ENCODE data around the gene LSR.

LSR gene

GRCh38 chr19:35294328-35294727 lies 45.5 kb downstream of the LSR start:
- CTCF ChIA-PET, result interaction anchor here (0.8 kb wide), 1 partner anchor 20 kb away, joined by 3 read pairs; no protein-coding TSS in a partner anchor
- DNase-seq (ENCODE audit: extremely low spot score), result no peak
- TF ChIP-seq CTCF (IDR thresholded peaks at IDR 0.05; ENCODE audit: control extremely low read depth, extremely low read depth, low read depth, missing control alignments), result no peak
- POLR2A ChIA-PET, result interaction anchor here (0.5 kb wide), 1 partner anchor 40 kb away, joined by 3 read pairs; no protein-coding TSS in a partner anchor

- TF ChIP-seq CTCF (IDR thresholded peaks at IDR 0.05; ENCODE audit: control extremely low read depth, extremely low read depth, low read depth, missing control alignments), result no peak
- POLR2A ChIA-PET, result no interaction called here
- CTCF ChIA-PET, result interaction anchor here (0.8 to 1.4 kb wide), 3 partner anchors 10 to 13 kb away, joined by 3 to 4 read pairs (median 3); partner anchors contain the start of gene HAMP
- no peak for DNase-seq (ENCODE audit: extremely low spot score)
These were observed 46.3 kb downstream of the LSR start for GRCh38 chr19:35294859-35295791.

- ChIA-PET CTCF (interaction anchor here (0.8 to 1.4 kb wide), 3 partner anchors 9 to 14 kb away, joined by 3 to 4 read pairs (median 3); partner anchors contain the start of gene HAMP), POLR2A (no interaction called here)
- DNase-seq (ENCODE audit: extremely low spot score), result peak; percentile 80
- TF ChIP-seq CTCF (IDR thresholded peaks at IDR 0.05; ENCODE audit: control extremely low read depth, extremely low read depth, low read depth, missing control alignments), result no peak
These were observed 47.1 kb downstream of the LSR start for GRCh38 chr19:35295792-35296462.

GRCh38 chr19:35296644-35297514 lies 48.1 kb downstream of the LSR start:
- DNase-seq (ENCODE audit: extremely low spot score), result no peak
- POLR2A ChIA-PET, result no interaction called here

GRCh38 chr19:35297515-35297848 lies 48.7 kb downstream of the LSR start:
- ChIA-PET POLR2A (no interaction called here), CTCF (no interaction called here)
- TF ChIP-seq CTCF (IDR thresholded peaks at IDR 0.05; ENCODE audit: control extremely low read depth, extremely low read depth, low read depth, missing control alignments), result no peak
- DNase-seq (ENCODE audit: extremely low spot score), result no peak

More at GRCh38 chr19:35296644-35297514, 48.1 kb downstream of the LSR start:
- no peak for TF ChIP-seq CTCF (IDR thresholded peaks at IDR 0.05; ENCODE audit: control extremely low read depth, extremely low read depth, low read depth, missing control alignments)
- CTCF ChIA-PET, result no interaction called here

- CTCF ChIA-PET, result no interaction called here
- POLR2A ChIA-PET, result no interaction called here
- no peak for DNase-seq (ENCODE audit: extremely low spot score)
- no peak for TF ChIP-seq CTCF (IDR thresholded peaks at IDR 0.05; ENCODE audit: control extremely low read depth, extremely low read depth, low read depth, missing control alignments)
These were observed 49.1 kb downstream of the LSR start for GRCh38 chr19:35297922-35298321.

All from GM10248 (cell line).